Loucy (cell line): Measurements from ENCODE around the gene DHRS11.

ENCODE experiments used
- H2AFZ ChIP-seq: fragments of 200-600 bp; sonication (generic); 2 replicates; pipeline ENCODE4 v1.6.0; 2016; ENCODE audit warnings: antibody characterized with exemption, mild to moderate bottlenecking, low read length, moderate library complexity
- H3F3A ChIP-seq: fragments of 200-600 bp; 2 replicates; pipeline ENCODE4 v1.6.0; 2016; ENCODE audit warnings: antibody characterized with exemption, low read depth, mild to moderate bottlenecking
- H3K27me3 ChIP-seq: fragments of 200-600 bp; sonication (generic); 2 replicates; pipeline ENCODE4 v1.6.1; 2014; ENCODE audit warnings: low read length, mild to moderate bottlenecking; ENCODE audit not compliant: insufficient read depth, poor library complexity, severe bottlenecking
- H3K36me3 ChIP-seq: fragments of 200-600 bp; sonication (generic); 2 replicates; pipeline ENCODE4 v1.6.1; 2016; ENCODE audit warnings: low read length; ENCODE audit not compliant: insufficient read depth
- H3K4me1 ChIP-seq: fragments of 200-600 bp; sonication (generic); 2 replicates; pipeline ENCODE4 v1.5.1; 2014; ENCODE audit warnings: low read length, mild to moderate bottlenecking; ENCODE audit not compliant: insufficient read depth, poor library complexity, severe bottlenecking
- H3K4me2 ChIP-seq: fragments of 200-600 bp; sonication (generic); 2 replicates; pipeline ENCODE4 v1.6.0; 2014; ENCODE audit warnings: antibody characterized with exemption, low read length, low read depth, mild to moderate bottlenecking; ENCODE audit not compliant: poor library complexity, severe bottlenecking
- H3K4me3 ChIP-seq: fragments of 200-600 bp; sonication (generic); 2 replicates; pipeline ENCODE4 v1.5.1; 2014; ENCODE audit warnings: low read length, mild to moderate bottlenecking, mixed read lengths; ENCODE audit not compliant: poor library complexity, severe bottlenecking
- H3K79me2 ChIP-seq: fragments of 200-600 bp; sonication (generic); 2 replicates; pipeline ENCODE4 v1.6.1; 2014; ENCODE audit warnings: low read length; ENCODE audit not compliant: insufficient read depth
- H3K9ac ChIP-seq: fragments of 200-600 bp; sonication (generic); 2 replicates; pipeline ENCODE4 v1.6.0; 2014; ENCODE audit warnings: mild to moderate bottlenecking, low read depth, low read length, moderate library complexity; ENCODE audit not compliant: poor library complexity, severe bottlenecking
- H3K9me2 ChIP-seq: fragments of 200-600 bp; sonication (generic); replicated peaks from 2 replicates; pipeline ENCODE4 v1.6.1; 2016; ENCODE audit warnings: low read depth, low read length, mixed read lengths
- H3K9me3 ChIP-seq: fragments of 200-600 bp; sonication (generic); 2 replicates; pipeline ENCODE4 v1.6.1; 2014; ENCODE audit warnings: mild to moderate bottlenecking, antibody characterized with exemption, low read length, low read depth; ENCODE audit not compliant: insufficient read depth
- H4K20me1 ChIP-seq: fragments of 200-600 bp; sonication (generic); 2 replicates; pipeline ENCODE4 v1.6.0; 2014; ENCODE audit warnings: antibody characterized with exemption, low read length, mild to moderate bottlenecking; ENCODE audit not compliant: insufficient read depth, poor library complexity, severe bottlenecking
- EZH2phosphoT487 ChIP-seq: fragments of 200-600 bp; IDR thresholded peaks from 2 replicates; pipeline ENCODE4 v1.6.1; 2018; ENCODE audit warnings: antibody characterized with exemption, mild to moderate bottlenecking, moderate library complexity, borderline replicate concordance
- TF ChIP-seq, protein P1 (sequence below): fragments of 200-600 bp; sonication (generic); conservative IDR thresholded peaks from 2 replicates; pipeline ENCODE4 v1.5.1; 2014; ENCODE audit warnings: mild to moderate bottlenecking, antibody characterized with exemption, low read length

DHRS11 gene

GRCh38 chr17:36592716-36593321 lies 1.1 kb downstream of the DHRS11 start:
- no peaks in the 10 kb centered on the region for H3K79me2 ChIP-seq
- H3K36me3 ChIP-seq = peaks cover 32% of the 10 kb centered on the region; the same call in 1 of the 2 replicates
- H3K27me3 ChIP-seq = no peaks in the 10 kb centered on the region
- peaks cover 3% of the 10 kb centered on the region for H4K20me1 ChIP-seq
- no peak overlapping the region for H2AFZ ChIP-seq
- H3K4me2 ChIP-seq = peak overlapping the region; percentile 64
- H3K4me3 ChIP-seq = peak overlapping the region; percentile 69
- H3K4me1 ChIP-seq = peaks cover 4% of the 10 kb centered on the region
- H3K9me3 ChIP-seq = no peaks in the 10 kb centered on the region
- no peak overlapping the region for H3K9ac ChIP-seq
- no peak for TF ChIP-seq EZH2phosphoT487
- TF ChIP-seq, protein P1, sequence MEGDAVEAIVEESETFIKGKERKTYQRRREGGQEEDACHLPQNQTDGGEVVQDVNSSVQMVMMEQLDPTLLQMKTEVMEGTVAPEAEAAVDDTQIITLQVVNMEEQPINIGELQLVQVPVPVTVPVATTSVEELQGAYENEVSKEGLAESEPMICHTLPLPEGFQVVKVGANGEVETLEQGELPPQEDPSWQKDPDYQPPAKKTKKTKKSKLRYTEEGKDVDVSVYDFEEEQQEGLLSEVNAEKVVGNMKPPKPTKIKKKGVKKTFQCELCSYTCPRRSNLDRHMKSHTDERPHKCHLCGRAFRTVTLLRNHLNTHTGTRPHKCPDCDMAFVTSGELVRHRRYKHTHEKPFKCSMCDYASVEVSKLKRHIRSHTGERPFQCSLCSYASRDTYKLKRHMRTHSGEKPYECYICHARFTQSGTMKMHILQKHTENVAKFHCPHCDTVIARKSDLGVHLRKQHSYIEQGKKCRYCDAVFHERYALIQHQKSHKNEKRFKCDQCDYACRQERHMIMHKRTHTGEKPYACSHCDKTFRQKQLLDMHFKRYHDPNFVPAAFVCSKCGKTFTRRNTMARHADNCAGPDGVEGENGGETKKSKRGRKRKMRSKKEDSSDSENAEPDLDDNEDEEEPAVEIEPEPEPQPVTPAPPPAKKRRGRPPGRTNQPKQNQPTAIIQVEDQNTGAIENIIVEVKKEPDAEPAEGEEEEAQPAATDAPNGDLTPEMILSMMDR = no peak
- H3F3A ChIP-seq = peaks cover 6% of the 10 kb centered on the region
- no peaks in the 10 kb centered on the region for H3K9me2 ChIP-seq

GRCh38 chr17:36593656-36594316 lies 2.1 kb downstream of the DHRS11 start:
- Histone ChIP-seq H3K27me3 (no peaks in the 10 kb centered on the region), H3K9me3 (no peaks in the 10 kb centered on the region), H4K20me1 (peaks cover 3% of the 10 kb centered on the region), H3K9me2 (no peaks in the 10 kb centered on the region), H3K9ac (no peak overlapping the region), H3F3A (peaks cover 6% of the 10 kb centered on the region), H3K4me3 (no peak overlapping the region), H3K36me3 (peaks cover 24% of the 10 kb centered on the region; the same call in 1 of the 2 replicates), H3K4me2 (no peak overlapping the region), H3K4me1 (peaks cover 4% of the 10 kb centered on the region), H2AFZ (no peak overlapping the region), H3K79me2 (no peaks in the 10 kb centered on the region)
- no peak for TF ChIP-seq EZH2phosphoT487
- TF ChIP-seq, protein P1 = no peak

- H4K20me1 ChIP-seq = peaks cover 3% of the 10 kb centered on the region
- no peak overlapping the region for H3K4me3 ChIP-seq
- TF ChIP-seq, protein P1 = no peak
- no peak for TF ChIP-seq EZH2phosphoT487
- no peaks in the 10 kb centered on the region for H3K79me2 ChIP-seq
- no peak overlapping the region for H3K4me2 ChIP-seq
- no peaks in the 10 kb centered on the region for H3K9me3 ChIP-seq
- peaks cover 4% of the 10 kb centered on the region for H3K4me1 ChIP-seq
- peaks cover 1% of the 10 kb centered on the region; the same call in 1 of the 2 replicates for H3F3A ChIP-seq
- no peak overlapping the region for H2AFZ ChIP-seq
- H3K9ac ChIP-seq = no peak overlapping the region
- H3K27me3 ChIP-seq = no peaks in the 10 kb centered on the region
- peaks cover 16% of the 10 kb centered on the region; the same call in 1 of the 2 replicates for H3K36me3 ChIP-seq
- H3K9me2 ChIP-seq = no peaks in the 10 kb centered on the region
Measured at GRCh38 chr17:36594626-36595401, 3.1 kb downstream of the DHRS11 start.
